NCI-H128 (cell line): ENCODE measurements around the gene RAB25.

ENCODE experiments used
- DNase-seq: peaks from one replicate; lab custom pipeline; 2025; ENCODE audit not compliant: unreplicated experiment; lab: John Stamatoyannopoulos, UW

The RAB25 gene

DNA sequence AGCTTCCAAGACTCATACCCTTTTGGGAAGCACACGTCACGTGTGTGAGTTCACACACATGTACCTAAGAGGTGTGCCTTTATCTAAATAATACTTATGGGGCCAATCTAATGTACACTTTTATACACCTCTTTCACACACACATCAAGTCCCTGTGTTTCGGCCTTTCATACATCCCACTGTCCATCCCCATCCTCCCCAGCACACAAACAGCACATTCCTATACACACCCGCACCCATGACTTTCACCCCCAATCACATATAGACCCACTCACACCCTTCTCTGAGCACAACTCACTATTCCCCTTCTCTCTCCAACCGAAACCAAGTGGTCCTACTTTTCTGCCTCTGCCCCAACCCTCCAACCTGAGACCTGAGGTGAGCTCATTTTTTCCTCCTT, 17.8 kb downstream of the RAB25 start:
- no peak for DNase-seq

DNA sequence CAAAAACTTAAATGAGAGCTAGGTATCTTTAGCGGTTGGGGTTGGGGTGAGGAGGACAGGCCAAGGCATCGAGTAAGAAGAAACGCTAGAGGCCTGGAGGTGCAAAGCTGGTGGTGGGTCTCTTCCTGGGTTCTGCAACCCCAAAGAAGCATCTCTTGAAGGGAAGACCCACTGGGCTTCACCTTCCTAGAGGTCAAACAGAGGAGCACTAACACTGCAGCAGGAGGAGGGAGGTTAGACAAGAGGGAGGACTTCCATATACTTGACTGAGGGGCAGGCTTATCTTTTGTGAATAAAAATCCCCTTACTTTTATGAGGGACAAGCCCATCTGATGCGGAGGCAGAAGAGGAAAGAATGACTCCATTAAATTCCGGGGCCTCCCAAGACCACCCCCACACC, 18.8 kb downstream of the RAB25 start:
- no peak for DNase-seq

DNA sequence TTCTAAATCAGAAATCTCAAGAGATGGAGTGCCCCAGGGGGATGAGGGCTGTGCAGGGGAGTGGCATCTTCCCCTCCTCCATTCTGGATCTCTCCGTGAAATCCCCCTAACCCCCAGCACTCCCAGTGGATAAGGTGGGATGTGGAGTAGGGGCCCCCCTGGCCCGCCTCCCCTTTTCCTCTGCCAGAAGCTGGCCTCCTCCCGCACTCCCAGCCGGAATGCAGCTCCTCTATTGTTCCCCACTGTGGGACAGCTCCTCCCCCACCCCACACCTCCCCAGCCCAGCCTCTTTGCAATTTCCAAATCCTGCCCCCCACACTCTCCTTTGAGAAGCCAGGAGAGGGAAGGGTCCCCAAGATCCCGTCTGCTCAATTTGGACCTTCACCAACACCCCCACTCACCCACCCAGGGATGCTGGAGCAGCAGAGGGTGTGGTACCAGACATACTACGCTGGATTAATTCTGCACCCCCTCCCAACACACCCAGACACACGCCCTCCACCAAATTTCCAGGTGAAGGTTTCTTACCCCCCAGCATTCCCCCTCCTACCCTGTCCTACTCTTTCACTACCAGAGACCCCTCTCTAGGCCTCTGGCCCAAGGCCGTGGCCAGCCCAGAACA, 19.4 kb downstream of the RAB25 start:
- DNase-seq: no peak

DNA sequence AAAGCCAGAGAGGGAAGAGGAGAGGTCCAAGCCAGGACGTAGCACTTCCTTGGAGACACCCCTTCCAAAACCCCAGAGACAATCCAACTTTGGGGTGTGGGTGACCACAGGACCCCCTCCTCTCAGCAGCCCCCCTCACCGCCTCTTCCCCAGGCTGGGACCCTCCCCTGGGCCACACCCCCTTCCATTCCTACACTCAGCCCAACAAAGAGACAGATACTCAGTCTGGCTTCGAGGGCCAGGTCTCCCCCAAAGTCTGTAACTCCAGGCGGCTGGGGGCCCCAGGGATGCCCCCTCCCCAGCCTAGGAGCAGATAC, 19.9 kb downstream of the RAB25 start:
- DNase-seq: no peak

DNA sequence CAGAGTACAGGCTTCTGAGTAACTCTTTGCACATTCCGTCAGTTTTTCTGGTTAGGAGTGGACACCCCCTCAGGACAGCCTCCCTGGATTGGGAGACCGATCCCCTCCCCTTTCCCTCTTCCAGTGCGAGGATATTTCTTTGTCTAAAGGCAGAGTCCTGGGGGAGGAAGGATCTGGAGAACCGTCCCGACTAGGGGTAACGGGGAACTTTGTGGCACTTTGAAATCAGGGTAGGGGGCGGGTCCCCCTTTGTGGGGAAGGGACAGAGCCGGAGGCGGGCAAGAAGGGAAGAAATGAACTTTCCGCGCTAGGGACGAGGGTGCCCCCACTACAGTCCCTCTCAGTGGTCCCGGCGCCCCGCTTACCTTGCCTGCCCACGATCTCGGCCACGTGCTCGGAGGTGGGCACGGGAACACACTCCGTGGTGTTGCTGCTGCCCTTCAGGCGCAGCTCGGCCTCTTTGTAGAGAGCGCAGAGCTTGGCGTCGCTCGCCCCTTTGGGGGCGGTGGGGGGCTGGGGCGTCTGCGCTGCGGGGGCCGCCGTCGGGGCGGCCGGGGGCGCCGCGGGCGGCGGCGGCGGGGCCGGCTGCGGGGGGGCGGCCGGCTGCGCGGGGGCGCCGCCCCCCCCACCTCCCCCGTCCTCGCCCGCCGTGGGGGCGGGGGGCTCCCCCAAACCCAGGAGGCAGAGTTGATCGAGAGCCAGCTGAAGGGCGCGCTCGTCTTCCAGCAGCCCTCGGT, 20.4 kb downstream of the RAB25 start:
- no peak for DNase-seq

DNA sequence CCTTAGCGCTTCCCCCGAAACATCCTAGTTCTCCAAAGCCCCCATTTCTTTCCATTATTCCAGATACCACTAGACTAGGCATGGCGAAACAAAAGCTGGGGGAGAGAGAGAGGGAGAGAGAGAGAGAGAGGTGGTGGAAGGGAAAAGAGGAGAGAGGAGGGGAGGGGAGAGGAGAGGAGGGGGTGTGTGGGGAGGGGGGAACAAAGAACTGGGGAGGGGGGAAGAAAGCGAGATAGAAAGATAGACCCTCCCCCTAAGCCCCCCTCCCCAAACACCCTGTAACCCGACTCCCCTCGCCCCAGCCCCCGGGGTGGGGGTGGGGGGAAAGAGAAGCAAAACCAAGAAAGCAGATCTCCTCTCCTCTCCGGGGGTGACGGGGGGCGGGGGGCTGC, 21.0 kb downstream of the RAB25 start:
- DNase-seq: no peak

DNA sequence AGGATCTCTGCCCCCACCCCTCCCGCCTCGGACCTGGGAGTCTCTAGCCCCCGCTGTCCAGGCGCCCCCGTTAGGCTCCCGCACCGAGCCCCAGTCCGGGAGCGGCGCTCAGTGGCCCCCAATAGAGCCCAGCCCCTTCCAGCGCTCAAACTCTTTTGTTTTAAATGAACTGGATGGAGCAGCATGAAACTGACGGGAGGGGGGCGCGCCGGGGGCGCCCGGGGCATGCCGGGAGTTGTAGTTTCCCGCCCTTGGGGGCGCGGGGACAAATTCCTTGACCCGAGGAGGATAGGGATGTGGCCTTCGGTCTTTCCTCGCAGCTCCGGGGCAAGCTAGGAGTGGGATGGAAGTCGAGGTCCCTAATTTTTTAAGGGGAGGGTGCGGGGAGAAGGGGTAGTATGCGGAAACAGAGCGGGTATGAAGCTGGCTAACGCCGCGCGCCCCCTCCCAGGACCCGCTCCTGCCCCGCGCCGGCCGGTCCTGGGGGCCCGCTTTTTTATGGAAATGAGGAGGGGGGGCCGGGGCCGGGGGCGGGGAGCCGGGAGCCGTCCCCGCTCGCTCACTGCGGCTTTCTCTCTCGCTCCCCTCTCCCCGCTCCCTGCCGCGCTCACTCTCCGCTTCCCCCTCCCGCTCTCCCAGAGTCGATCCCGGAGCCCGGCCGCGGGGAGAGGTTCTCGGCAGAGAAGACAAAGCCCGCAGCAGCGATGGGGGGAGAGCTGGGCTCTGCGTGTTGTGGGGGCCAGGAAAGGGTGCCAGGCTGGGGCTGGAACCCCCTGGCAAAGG, 21.5 kb downstream of the RAB25 start, which contains the start of gene MEX3A:
MEX3A (minus strand) TSS at position 157 of the 783 bp plus-strand sequence. CDS start 467 bp downstream, outside the sequence.
- peak; percentile 76 for DNase-seq

DNA sequence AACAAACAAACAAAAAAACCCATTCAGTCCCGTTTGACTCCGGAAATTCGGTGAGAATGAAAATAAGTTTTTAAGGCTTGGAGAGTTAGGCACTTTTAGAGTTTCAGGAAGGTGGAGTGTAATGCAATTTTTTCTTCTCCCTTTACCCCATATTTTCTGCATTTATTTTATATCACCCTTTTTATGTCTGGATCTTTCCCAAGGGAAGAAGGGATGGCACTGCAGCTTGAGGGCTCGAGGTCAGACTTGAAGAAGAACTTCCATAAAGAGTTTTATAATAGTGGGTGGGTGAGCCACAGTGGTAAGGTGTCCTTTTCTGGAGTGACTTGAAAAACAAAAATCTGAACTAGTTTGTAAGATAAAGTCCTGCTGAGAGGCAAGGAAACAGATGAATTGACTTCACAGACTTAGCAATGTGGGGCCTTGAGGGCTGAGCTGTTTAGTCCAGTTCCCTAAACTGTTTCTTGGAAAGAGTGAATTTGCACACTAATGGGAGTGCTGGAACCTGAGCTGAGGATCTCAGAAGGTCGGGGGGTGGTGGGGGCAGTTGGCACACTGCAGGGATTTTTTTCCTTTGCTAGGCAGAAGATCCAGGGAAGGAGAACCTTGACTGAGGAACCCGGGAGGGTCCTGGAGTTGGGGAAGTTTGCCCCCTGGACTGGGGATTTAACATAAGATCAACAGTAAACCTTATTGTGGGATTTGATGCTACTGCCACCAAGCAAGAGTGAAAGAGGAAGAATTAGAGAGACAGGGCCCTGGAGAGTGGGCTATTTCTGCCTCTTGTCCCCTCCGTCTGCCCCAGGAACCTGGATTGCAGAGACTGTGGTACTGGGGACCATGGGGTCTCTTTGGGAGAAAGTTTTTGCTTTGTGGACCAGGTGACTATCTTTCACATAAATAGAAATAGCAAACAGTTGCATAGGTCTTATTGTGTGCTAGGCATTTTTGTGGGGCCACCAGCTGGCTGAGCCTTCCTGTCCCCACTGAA, 23.1 kb downstream of the RAB25 start:
- DNase-seq: no peak

DNA sequence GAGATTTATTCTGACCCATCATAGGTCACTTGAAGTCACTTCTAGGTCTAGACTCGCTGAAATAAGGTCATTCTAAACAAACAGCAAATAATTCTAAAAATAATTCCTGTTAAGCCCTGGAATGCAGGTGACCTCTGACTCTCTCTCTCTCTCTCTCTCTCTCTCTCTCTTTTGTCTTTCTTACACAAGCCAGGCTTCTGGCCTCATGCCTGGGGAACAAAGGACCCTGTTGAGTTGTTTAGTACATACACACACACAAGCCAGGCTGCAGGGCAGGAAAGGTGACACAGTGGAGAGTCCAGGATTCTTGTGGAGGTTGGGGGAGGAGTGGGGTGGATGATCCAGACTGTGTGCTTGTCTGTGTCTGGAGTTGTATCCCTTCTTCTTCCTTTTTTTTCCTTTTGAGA, 25.3 kb downstream of the RAB25 start:
- no peak for DNase-seq

DNA sequence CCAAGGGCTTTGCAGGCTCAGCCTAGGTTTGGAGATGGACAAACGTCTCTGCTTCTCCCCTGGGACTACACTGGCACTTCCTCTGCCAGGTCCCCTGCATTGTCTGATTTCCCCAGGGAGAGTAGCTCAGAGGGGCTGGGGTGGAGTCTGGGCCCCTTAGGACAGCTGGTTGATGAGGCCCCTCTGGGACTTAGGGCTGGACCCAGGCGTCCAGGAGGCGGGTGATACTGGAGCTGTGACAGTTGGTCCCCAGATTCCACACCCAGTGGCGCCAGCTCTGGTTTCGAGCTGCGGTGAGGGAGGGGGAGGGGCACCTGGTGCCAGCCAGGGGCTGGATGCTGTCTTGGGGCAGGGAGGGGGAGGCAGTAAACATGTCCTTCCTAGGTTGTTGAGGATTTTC, 28.7 kb downstream of the RAB25 start:
- DNase-seq: no peak

DNA sequence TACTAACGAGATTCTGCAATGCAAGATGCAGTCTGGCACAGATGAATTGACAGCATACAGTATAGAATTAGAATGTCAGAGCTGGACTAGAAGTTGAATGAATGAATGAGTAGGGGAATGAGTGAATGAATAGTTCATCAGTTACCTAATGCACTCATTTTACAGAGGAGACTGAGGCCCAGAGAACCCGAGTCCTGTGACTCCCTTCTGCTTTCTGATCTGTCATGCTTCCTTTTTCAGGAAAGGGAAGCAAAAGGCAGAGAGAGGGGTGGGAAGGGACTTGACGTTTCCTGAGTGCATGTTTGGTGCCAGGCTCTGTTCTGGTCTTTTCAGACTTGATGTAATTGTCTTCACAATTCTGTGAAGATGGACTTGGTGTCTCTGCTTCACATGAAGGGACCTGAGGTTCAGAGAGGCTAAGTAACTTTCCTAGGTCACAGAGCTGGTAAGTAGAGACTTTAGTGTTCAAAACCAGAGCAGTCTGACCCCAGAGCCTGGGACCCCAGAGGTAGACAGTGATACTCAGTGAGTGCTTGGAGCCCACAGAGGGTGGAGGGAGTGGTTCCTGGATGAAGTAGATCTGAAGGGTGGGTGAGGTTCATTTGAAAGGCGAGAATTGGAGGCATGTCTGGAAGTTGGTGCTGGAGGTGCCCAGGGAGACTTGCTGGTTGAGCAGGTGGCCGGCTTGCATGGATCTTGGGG, 29.3 kb downstream of the RAB25 start:
- no peak for DNase-seq

DNA sequence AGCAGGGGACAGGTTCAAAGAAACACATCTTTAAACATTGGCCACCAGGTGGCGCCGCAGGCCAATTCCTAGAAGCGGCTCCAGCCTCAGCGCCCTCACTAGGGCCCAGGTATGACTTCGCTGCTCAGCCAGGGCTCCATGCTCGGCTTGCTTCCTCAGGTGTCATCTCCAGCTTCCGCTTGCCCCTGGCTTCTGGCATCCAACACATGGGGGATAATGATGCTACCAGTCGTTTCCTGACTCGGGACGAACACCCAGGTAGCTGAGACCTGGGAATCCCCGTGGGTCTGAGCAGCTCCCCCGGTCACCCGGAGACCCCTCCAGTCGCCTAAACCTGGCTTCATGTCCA, 29.9 kb downstream of the RAB25 start:
- DNase-seq: peak; percentile 87

DNA sequence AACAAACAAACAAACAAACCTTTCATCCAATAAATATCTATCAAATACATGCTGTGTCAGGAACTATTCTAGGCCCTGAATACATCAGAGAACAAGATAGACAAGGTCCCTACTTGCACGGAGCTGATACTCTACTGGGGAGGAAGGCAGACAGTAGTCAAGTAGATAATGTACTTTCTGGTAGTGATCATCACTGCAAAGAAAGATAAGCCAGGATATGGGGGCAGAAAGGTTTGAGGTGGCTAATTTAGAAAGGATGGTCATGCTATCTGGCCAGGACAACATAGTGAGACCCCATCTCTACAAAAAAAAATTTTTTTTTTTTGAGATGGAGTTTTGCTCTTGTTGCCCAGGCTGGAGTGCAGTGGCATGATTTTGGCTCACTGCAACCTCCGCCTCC, 30.6 kb downstream of the RAB25 start:
- no peak for DNase-seq

DNA sequence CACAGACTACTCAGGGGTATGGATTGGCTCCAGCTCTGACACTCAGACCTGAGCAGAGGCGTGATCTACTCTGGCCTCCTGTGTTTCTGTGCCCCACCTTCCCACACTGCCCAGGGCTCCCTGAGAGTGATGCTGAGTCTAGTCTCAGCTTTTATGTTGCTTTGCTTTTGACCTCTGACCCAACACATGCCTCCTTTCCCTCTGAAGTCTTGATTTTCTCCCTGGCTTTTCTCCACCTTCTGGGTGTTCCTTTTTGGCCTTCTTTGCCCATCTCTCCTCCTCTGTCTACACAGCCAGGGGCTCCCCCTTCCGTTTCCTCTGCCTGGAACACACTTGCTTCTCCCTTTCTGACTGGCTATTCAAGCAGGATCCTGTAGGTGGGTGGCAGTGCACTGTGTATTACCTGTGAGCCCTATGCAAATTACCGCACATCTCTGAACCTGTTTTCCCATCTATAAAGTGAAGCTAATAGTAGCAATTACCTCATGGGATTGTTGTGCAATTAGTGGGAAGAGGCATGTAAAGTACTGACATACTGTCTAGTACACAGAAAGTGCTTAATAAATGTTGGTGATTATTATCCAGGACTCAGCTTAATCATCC, 35.0 kb downstream of the RAB25 start:
- DNase-seq: no peak

DNA sequence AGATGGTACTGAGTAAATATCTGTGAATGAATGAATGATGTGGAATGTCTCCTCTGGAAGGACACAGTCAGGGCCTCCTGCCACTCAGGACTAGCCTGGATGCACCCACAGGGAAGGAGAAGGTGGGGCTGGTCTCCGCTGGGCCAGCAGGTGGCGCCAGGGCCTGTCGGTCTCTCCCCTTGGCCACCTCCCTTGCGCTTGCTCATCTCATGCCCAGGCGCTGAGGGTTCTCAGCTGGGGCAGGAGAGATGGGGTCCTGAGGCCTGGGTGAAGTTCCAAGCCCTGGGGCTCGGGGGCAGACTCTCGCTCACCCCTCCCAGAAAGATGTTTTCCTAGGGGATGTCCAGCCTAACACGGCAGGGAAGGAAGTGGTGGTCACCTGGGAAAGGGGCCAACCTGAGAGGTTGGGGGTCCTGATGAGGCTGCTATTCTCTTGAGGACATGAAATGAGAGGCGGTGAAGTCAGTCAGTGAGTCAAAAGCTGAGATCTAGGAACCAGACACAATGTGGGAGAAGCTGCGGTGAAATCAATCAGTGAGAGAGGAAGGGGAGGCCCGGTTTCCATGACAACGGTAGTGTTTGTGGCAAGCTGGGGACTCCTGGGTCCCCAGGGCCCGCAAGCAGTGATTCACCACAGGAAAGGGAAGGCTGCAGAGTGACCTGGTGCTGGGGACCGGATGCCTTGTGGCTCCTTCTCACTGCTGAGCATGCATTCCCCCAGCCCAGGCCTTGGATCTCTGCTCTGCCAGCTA, 35.9 kb downstream of the RAB25 start:
- DNase-seq: no peak

DNA sequence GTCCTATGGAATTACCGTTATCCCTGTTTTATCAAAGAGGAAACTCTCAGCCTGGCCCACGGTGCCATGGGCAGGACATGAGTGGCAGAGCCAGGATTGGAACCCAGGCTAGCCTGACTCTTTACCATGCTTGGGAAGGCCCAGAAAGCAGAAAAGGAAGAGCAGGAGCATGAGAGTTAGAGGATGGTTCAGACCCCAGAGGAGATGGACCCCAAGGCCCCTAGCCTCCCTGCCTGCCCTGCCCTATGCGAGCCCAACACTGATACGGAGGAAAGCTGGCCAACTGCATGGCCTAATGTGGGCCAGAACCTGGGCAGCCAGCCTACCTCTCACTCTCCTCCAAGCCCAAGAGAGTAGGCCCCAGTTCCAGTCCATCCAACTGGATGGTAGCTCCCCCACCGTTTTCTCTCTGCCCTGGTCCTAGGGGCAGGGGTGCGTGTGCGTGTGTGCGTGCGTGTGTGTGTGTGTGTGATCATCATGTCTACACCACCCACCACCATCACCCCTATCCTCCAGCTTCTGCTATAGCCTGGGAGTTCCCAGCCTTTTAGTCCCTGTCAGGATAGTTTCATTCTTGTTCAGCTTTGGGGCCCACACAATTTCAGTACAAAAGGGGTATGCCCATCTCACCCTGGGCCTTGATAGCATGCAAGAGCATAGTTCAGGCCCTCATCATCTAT, 36.7 kb downstream of the RAB25 start:
- DNase-seq: no peak

DNA sequence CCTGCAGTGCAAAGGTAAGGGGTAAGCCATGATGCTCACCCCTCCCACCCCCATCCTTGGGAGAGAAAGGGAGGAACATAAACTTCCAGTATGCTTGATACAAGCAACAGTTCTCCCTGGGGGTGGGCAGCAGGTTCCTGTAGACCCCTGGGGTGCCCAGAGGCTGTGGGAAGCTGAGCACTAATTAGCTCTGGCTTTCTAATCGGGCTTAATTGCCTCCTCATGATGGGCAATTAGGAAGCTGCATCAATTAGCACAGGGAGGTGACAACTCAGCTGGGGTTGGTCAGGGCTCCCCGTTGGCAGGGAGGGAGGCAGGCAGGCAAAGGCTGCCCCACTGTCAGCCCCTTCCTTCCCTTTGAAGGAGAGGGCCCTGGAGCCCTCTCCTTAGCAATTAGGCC, 37.8 kb downstream of the RAB25 start:
- DNase-seq: no peak

DNA sequence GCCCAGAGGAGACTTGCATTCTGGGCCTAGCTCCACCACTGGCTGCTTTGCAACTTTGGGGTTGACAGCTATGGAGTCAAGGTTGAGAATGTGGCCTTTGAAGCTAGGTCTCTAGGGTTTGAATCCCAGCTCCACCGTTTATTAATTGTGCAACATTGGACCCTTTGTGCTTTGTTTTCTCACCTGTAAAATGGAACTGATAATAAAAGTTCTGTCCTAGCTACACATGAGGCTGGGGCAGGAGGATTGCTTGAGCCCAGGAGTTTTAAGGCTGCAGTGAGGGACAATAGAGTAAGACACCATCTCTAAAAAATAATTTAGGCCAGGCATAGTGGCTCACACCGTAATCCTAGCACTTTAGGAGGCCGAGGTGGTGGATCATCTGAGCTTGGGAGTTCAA, 38.3 kb downstream of the RAB25 start:
- DNase-seq: no peak
